AG04449 (cell line): ENCODE data around the gene B3GALNT1.
A peak's percentile ranks its signal among the peaks of the same experiment; 100 is the strongest.

Experiments used
- CTCF ChIA-PET: fragments of 350-600 bp; formaldehyde crosslinking; extraction: SDS; loops from one replicate; lab custom pipeline; 2021; ENCODE audit warnings: antibody characterized with exemption; lab: Yijun Ruan, JAX
- POLR2A ChIA-PET: fragments of 400-600, 350-600 bp; formaldehyde crosslinking; extraction: SDS; loops from one replicate; lab custom pipeline; 2020; ENCODE audit warnings: antibody characterized with exemption, inconsistent platforms; lab: Yijun Ruan, JAX
- DNase-seq: peaks from one replicate; pipeline ENCODE4 v3.0.0-alpha.2; 2010; ENCODE audit warnings: low read depth, low spot score
- H3K4me3 ChIP-seq: 2 replicates; pipeline ENCODE4 v1.5.1; 2011; ENCODE audit warnings: low read depth, mild to moderate bottlenecking, control low read depth, low read length
- TF ChIP-seq, protein P1 (sequence below): IDR thresholded peaks from one replicate; pipeline ENCODE4 v1.5.1; 2011; ENCODE audit warnings: mild to moderate bottlenecking, moderate library complexity, low read length, control low read depth, inconsistent platforms; ENCODE audit not compliant: insufficient read depth; ENCODE audit errors: missing control alignments

The B3GALNT1 gene, protein sequence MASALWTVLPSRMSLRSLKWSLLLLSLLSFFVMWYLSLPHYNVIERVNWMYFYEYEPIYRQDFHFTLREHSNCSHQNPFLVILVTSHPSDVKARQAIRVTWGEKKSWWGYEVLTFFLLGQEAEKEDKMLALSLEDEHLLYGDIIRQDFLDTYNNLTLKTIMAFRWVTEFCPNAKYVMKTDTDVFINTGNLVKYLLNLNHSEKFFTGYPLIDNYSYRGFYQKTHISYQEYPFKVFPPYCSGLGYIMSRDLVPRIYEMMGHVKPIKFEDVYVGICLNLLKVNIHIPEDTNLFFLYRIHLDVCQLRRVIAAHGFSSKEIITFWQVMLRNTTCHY

GRCh38 chr3:161104561-161105551 lies at the start of gene B3GALNT1:
B3GALNT1 (minus strand) TSS chr3:161105349; CDS start chr3:161086754, 18,595 bp downstream.
- TF ChIP-seq, protein P1, sequence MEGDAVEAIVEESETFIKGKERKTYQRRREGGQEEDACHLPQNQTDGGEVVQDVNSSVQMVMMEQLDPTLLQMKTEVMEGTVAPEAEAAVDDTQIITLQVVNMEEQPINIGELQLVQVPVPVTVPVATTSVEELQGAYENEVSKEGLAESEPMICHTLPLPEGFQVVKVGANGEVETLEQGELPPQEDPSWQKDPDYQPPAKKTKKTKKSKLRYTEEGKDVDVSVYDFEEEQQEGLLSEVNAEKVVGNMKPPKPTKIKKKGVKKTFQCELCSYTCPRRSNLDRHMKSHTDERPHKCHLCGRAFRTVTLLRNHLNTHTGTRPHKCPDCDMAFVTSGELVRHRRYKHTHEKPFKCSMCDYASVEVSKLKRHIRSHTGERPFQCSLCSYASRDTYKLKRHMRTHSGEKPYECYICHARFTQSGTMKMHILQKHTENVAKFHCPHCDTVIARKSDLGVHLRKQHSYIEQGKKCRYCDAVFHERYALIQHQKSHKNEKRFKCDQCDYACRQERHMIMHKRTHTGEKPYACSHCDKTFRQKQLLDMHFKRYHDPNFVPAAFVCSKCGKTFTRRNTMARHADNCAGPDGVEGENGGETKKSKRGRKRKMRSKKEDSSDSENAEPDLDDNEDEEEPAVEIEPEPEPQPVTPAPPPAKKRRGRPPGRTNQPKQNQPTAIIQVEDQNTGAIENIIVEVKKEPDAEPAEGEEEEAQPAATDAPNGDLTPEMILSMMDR: no peak
- POLR2A ChIA-PET: interaction anchor here (0.5 to 1.2 kb wide), 2 partner anchors 92 to 116 kb away, joined by 3 read pairs; partner anchors contain the start of gene NMD3
- H3K4me3 ChIP-seq: peak within 1 kb of the TSS; percentile 79
- CTCF ChIA-PET: no interaction called here
- DNase-seq: peak; percentile 7

DNA sequence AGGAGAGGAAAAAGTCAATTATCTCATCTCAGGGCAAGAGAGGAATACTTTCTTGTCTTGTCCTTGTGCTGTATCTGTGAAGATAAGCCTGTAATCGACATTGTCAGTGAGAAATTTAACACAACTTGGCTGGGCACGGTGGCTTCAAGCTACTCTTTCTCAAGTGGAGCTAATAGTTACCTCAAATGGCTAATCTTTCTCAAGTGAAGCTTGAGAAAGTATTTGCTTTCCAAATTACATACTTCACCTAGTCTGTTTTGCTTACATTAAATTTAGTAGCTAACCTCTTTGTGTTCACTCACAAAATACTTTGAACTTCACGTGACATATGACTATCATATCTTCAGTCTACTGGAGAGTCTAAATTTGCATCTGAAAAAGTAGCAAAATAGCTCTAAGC lies 48.3 kb upstream of the B3GALNT1 start:
- H3K4me3 ChIP-seq: no peak overlapping the region
- TF ChIP-seq, protein P1: no peak
- ChIA-PET POLR2A (no interaction called here), CTCF (no interaction called here)
- DNase-seq: no peak

DNA sequence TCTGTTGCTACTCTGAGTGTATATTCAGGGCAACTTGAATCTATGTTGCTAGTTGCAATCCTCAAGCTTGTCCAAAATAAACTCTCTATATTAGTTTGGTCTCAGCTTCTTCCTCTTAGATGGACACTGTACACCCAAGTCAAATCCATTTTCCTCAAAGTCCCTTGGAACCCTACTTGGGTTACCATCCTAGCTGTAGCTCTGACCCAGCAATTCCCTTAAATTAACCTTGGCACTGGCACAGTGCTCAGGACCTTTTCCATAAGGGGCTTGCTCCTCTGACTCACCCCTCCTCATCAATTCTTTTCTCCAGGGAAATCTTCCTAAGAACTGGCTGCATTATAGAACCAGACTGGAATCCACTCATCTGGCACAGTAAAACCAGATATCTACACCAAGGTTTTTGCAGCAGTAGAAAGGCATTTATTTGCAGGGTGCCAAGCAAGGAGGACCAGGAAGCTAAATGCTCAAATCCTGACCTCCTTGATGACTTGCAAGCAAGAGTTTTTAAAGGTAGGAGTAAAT lies 44.9 kb upstream of the B3GALNT1 start:
- no peak for DNase-seq
- TF ChIP-seq, protein P1: no peak
- POLR2A ChIA-PET: no interaction called here
- H3K4me3 ChIP-seq: no peak overlapping the region
- CTCF ChIA-PET: no interaction called here

- CTCF ChIA-PET: no interaction called here
- no peak for DNase-seq
- TF ChIP-seq, protein P1: no peak
- no peak overlapping the region for H3K4me3 ChIP-seq
- POLR2A ChIA-PET: no interaction called here
These were observed 44.4 kb upstream of the B3GALNT1 start for GRCh38 chr3:161149529-161149928.

- ChIA-PET POLR2A (no interaction called here), CTCF (no interaction called here)
- no peak for DNase-seq
- no peak overlapping the region for H3K4me3 ChIP-seq
- TF ChIP-seq, protein P1: no peak
These were observed 43.8 kb upstream of the B3GALNT1 start for GRCh38 chr3:161148832-161149475.
